ENCODE measurements around the gene RPL41. TPM values are rescaled to one million over a fixed set of nuclear protein-coding genes. Genes with fewer than 3 reads are reported as not detected.

The RPL41 gene
- polyA plus RNA-seq, 2 donors, result 1,736 to 6,738 TPM

DNA sequence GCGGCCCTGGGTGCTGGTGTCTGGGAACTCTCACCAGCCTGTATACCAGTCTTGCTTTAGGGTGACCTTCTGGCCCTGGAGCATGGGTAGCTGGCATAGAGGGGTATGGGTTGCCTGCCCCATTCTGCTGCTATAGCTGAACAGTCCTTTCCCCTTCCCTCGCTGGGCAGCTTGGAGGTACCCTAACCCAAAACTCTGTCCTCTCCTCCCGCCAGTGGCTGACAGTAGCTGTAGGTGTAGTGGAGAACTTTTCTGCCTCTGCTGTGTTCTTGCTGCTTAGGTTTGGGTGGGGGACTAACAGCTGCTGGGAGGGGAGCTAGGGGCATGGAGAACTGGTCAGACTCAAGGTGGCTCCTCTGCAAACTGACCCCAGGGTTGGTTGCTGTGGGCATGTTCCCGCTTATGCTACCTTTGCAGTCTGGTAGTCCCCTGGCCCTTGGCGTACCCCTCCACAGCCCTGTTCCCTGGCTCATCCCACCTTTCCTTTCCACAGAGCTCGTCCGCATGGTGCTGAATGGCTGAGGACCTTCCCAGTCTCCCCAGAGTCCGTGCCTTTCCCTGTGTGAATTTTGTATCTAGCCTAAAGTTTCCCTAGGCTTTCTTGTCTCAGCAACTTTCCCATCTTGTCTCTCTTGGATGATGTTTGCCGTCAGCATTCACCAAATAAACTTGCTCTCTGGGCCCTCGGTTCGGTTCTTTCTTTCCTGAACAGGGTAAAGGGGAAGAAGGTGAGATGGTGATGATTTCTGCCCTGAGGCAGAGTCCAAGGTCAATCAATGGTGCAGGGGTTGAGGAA lies 44.7 kb downstream of the RPL41 start:
- peak overlapping the region; percentile 79 to 99 for H3K4me3 ChIP-seq (ENCODE audit: low read depth in 1 of 2, low read length in 2 of 2)
- peaks cover 5 to 8% of the 10 kb centered on the region in 2 donors for H3K4me1 ChIP-seq (ENCODE audit: control insufficient read depth in 2 of 2, insufficient read depth in 2 of 2, low read length in 1 of 2)
- H3K36me3 ChIP-seq (ENCODE audit: control insufficient read depth in 2 of 2, insufficient read depth in 2 of 2, low read length in 1 of 2), result peaks cover 17 to 39% of the 10 kb centered on the region in 2 donors
- peak overlapping the region; percentile 96 to 100 for H3K27ac ChIP-seq (ENCODE audit: low read depth in 2 of 2, low read length in 1 of 2)
- no peaks in the 10 kb centered on the region for H3K9me3 ChIP-seq (ENCODE audit: control insufficient read depth in 2 of 2, insufficient read depth in 1 of 2, low read depth in 1 of 2, low read length in 1 of 2)
- WGBS, 2 donors, result 57 to 63% methylated on average over 11 of the region's 11 CpGs
- no peaks in the 10 kb centered on the region for H3K27me3 ChIP-seq (ENCODE audit: control insufficient read depth in 1 of 2, insufficient read depth in 2 of 2, low read length in 2 of 2)

DNA sequence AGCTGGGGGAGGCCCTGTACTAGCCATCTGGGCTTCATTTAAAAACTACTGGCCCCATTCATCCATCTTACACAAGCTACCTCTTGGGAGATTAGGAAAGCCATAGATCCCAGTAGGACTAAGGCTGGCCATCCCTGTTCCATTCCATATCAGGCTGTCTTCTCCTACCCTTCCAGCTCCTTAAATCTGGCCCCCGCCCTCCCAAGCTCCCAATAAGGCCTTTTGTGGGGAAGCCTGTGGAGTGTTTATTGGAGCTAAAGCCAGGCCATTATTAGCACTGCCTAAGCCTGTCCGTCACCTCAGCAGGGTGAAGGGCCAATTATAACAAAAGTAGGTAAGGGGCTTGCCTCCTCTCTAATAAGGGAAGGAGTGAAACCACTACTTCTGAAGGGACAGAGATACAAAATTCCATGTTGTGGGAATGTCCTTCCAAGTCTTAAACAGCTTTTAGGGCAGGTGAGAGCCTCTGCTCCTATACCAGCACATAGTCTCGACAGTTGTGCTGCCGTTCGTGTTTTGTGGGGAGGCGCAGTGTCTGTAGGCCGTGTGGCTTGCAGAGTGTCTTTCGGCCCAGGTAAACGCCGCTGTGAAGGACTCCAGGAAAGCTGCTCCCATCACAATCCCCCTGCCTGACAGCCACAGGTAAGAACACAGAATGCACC lies 45.4 kb downstream of the RPL41 start:
- H3K4me3 ChIP-seq (ENCODE audit: low read depth in 1 of 2, low read length in 2 of 2), result peak overlapping the region in 1 of 2 donors; percentile 99
- WGBS, 2 donors, result 71% methylated on average over 10 of the region's 10 CpGs
- H3K4me1 ChIP-seq (ENCODE audit: control insufficient read depth in 2 of 2, insufficient read depth in 2 of 2, low read length in 1 of 2), result peaks cover 5 to 8% of the 10 kb centered on the region in 2 donors
- no peaks in the 10 kb centered on the region for H3K27me3 ChIP-seq (ENCODE audit: control insufficient read depth in 1 of 2, insufficient read depth in 2 of 2, low read length in 2 of 2)
- peak overlapping the region; percentile 96 to 100 for H3K27ac ChIP-seq (ENCODE audit: low read depth in 2 of 2, low read length in 1 of 2)
- H3K9me3 ChIP-seq (ENCODE audit: control insufficient read depth in 2 of 2, insufficient read depth in 1 of 2, low read depth in 1 of 2, low read length in 1 of 2), result no peaks in the 10 kb centered on the region
- H3K36me3 ChIP-seq (ENCODE audit: control insufficient read depth in 2 of 2, insufficient read depth in 2 of 2, low read length in 1 of 2), result peaks cover 17 to 39% of the 10 kb centered on the region in 2 donors

DNA sequence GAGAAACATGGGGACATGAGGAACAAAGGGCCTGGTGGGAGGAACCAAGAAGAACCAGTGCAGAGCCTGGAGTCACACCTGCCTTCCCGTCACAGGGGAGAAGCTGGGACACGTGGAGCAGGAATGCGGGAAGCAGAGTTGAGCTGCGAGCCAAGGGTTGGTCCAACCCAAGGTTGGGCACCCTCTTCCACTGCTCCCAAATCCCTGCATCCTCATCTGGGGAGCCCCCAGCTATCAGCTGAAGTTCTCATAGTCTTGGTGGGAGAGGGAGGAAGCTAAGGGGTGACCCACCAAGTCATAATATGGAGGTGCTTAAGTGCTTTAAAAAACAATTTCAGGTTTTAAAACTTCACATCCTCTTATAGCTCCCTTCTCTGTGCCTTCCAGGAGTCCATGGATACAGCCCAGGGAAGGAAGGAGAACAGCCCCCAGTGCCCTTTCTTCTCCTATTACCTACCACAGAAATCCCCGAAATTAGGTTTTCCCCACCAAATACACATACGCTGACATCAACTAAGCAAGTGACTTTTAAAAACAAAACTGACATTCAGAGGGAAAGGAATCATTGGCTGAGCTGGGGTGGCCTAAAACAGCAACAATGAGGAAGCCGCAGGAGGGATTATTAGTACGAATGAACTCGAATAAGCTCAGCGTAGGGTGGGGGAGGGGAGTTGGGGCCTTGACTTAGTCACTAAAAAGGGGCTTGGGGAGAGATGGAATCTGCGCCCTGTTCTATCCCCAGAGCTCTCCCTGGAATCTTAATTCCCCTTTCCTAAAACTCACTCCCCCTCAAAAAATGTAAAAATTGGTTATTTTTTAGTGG lies 46.2 kb downstream of the RPL41 start:
- Histone ChIP-seq H3K27ac (ENCODE audit: low read depth in 2 of 2, low read length in 1 of 2) (peak overlapping the region in 1 of 2 donors; percentile 69), H3K27me3 (ENCODE audit: control insufficient read depth in 1 of 2, insufficient read depth in 2 of 2, low read length in 2 of 2) (no peaks in the 10 kb centered on the region), H3K4me3 (ENCODE audit: low read depth in 1 of 2, low read length in 2 of 2) (no peak overlapping the region), H3K9me3 (ENCODE audit: control insufficient read depth in 2 of 2, insufficient read depth in 1 of 2, low read depth in 1 of 2, low read length in 1 of 2) (no peaks in the 10 kb centered on the region), H3K36me3 (ENCODE audit: control insufficient read depth in 2 of 2, insufficient read depth in 2 of 2, low read length in 1 of 2) (peaks cover 21 to 43% of the 10 kb centered on the region in 2 donors), H3K4me1 (ENCODE audit: control insufficient read depth in 2 of 2, insufficient read depth in 2 of 2, low read length in 1 of 2) (peaks cover 5 to 8% of the 10 kb centered on the region in 2 donors)
- WGBS, 2 donors, result 57 to 59% methylated on average over 11 of the region's 11 CpGs

DNA sequence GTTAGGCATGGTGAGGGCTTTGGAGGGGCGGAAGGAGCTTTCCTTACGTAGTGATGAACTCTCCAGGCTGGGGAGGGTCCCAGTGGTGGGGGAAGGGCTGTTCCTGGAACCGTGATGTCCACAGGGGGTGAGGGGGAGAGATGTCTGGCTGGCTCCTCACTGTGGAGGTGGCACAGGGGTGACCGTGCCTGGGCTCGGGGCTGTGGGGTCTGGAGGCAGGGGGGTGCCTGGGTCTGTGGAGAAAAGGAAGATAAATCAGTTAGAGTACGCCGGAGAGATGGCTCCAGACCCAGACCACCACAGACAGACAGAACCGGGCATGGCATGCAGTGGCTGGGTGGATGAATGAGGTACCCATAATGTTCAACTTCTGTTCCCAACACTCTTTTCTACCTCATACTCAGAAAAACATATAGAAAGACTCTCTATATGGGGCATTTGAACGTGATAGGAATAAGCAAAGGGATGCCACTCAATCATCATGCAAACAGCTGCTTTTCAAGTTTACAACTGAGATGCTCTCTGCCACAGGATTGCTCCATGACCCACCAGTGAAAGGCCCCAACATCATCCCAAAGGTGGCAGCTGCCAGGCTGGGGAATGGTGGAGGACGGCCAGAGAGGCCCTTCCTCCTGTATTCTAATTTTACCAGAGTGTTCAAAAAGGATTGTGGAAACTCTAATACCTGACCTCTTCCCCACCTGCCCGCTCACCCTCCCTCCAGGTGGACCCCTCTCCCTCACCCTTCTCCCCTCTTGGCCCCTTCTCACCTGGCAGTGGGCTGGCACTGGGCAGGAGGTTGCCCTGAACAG lies 47.3 kb downstream of the RPL41 start:
- 67 to 70% methylated on average over 11 of the region's 11 CpGs for WGBS, 2 donors
- Histone ChIP-seq H3K4me3 (ENCODE audit: low read depth in 1 of 2, low read length in 2 of 2) (no peak overlapping the region), H3K9me3 (ENCODE audit: control insufficient read depth in 2 of 2, insufficient read depth in 1 of 2, low read depth in 1 of 2, low read length in 1 of 2) (no peaks in the 10 kb centered on the region), H3K27me3 (ENCODE audit: control insufficient read depth in 1 of 2, insufficient read depth in 2 of 2, low read length in 2 of 2) (no peaks in the 10 kb centered on the region), H3K4me1 (ENCODE audit: control insufficient read depth in 2 of 2, insufficient read depth in 2 of 2, low read length in 1 of 2) (peaks cover 5 to 8% of the 10 kb centered on the region in 2 donors), H3K27ac (ENCODE audit: low read depth in 2 of 2, low read length in 1 of 2) (peak overlapping the region in 1 of 2 donors; percentile 15), H3K36me3 (ENCODE audit: control insufficient read depth in 2 of 2, insufficient read depth in 2 of 2, low read length in 1 of 2) (peaks cover 22 to 48% of the 10 kb centered on the region in 2 donors)

DNA sequence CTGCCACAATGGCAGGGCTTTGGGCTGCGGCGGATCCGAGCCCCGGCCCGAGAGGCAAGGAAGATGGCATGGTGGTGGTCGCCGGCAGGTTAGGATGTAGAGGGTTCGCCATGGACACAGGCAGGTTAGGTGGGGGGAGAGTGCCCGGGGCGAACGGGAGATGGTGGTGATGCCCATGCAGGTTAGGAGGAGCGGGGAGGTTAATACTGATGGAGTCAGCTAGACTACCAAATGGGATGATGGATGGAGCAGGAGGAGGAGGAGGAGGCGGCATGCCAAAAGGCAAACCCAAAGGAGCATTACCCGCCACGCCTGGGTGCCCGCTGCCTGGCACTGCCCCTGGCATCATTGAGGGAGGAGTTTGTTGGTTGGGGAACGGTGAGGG lies 47.9 kb downstream of the RPL41 start:
- no peaks in the 10 kb centered on the region for H3K27me3 ChIP-seq (ENCODE audit: control insufficient read depth in 1 of 2, insufficient read depth in 2 of 2, low read length in 2 of 2)
- 75 to 85% methylated on average over 17 of the region's 17 CpGs for WGBS, 2 donors
- peaks cover 5 to 8% of the 10 kb centered on the region in 2 donors for H3K4me1 ChIP-seq (ENCODE audit: control insufficient read depth in 2 of 2, insufficient read depth in 2 of 2, low read length in 1 of 2)
- no peak overlapping the region for H3K4me3 ChIP-seq (ENCODE audit: low read depth in 1 of 2, low read length in 2 of 2)
- H3K36me3 ChIP-seq (ENCODE audit: control insufficient read depth in 2 of 2, insufficient read depth in 2 of 2, low read length in 1 of 2), result peaks cover 22 to 49% of the 10 kb centered on the region in 2 donors
- peak overlapping the region in 1 of 2 donors; percentile 15 for H3K27ac ChIP-seq (ENCODE audit: low read depth in 2 of 2, low read length in 1 of 2)
- no peaks in the 10 kb centered on the region for H3K9me3 ChIP-seq (ENCODE audit: control insufficient read depth in 2 of 2, insufficient read depth in 1 of 2, low read depth in 1 of 2, low read length in 1 of 2)

DNA sequence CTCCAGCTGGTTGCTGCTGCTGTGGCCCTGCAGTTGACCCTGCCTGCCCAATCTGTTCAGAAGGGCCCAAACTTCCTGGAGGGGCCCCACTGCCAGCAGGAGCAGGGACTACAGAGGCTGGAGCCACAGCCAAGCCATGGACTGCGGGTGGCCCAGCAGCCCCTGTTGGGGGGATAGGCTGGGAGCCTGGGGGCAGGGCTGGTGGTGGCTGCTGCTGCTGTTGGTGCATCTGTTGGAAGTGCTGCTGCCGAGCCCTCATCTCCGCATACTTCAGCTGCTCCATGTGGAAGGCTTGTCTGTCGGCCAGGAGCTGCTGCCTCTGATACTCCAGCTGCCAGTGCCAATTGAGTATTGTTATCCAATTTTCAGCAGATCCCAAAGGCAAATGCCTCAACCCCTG lies 48.9 kb downstream of the RPL41 start:
- Histone ChIP-seq H3K4me3 (ENCODE audit: low read depth in 1 of 2, low read length in 2 of 2) (no peak overlapping the region), H3K36me3 (ENCODE audit: control insufficient read depth in 2 of 2, insufficient read depth in 2 of 2, low read length in 1 of 2) (peaks cover 18 to 52% of the 10 kb centered on the region in 2 donors), H3K4me1 (ENCODE audit: control insufficient read depth in 2 of 2, insufficient read depth in 2 of 2, low read length in 1 of 2) (peaks cover 5% of the 10 kb centered on the region in 2 donors), H3K27me3 (ENCODE audit: control insufficient read depth in 1 of 2, insufficient read depth in 2 of 2, low read length in 2 of 2) (no peaks in the 10 kb centered on the region), H3K9me3 (ENCODE audit: control insufficient read depth in 2 of 2, insufficient read depth in 1 of 2, low read depth in 1 of 2, low read length in 1 of 2) (no peaks in the 10 kb centered on the region), H3K27ac (ENCODE audit: low read depth in 2 of 2, low read length in 1 of 2) (peak overlapping the region in 1 of 2 donors; percentile 43)
- WGBS, 2 donors, result 67 to 75% methylated on average over 4 of the region's 4 CpGs

Other genes with a start within 250 kb of the RPL41 start
- gene PYM1, start 188.7 kb upstream of the RPL41 start, polyA plus RNA-seq, result 10 to 100 TPM; 63.7 to 71.0 TPM
- 100 to 1,000 TPM; 128 to 291 TPM for gene DGKA, start 185.5 kb upstream of the RPL41 start, polyA plus RNA-seq
- under 1 TPM; 0.63 to 0.75 TPM for gene PMEL, start 150.6 kb upstream of the RPL41 start, polyA plus RNA-seq
- 10 to 100 TPM in 1 of 2 donors, 1 to 10 TPM in 1; 9.2 to 18.8 TPM for gene CDK2, start 149.8 kb upstream of the RPL41 start, polyA plus RNA-seq
- 10 to 100 TPM; 78.2 to 88.8 TPM for gene RAB5B, start 142.6 kb upstream of the RPL41 start, polyA plus RNA-seq
- 10 to 100 TPM; 14.3 to 14.9 TPM for gene SUOX, start 119.4 kb upstream of the RPL41 start, polyA plus RNA-seq
- 1 to 10 TPM; 1.5 TPM for gene IKZF4, start 95.6 kb upstream of the RPL41 start, polyA plus RNA-seq
- gene RPS26, start 74.7 kb upstream of the RPL41 start, polyA plus RNA-seq, result 100 to 1,000 TPM; 899 to 941 TPM
- gene ERBB3, start 36.5 kb upstream of the RPL41 start, polyA plus RNA-seq, result 100 to 1,000 TPM in 1 of 2 donors, 10 to 100 TPM in 1; 49.4 to 102 TPM
- gene PA2G4, start 12.1 kb upstream of the RPL41 start, polyA plus RNA-seq, result 100 to 1,000 TPM; 103 to 180 TPM
- gene ZC3H10, start 1.6 kb downstream of the RPL41 start, polyA plus RNA-seq, result 1 to 10 TPM; 1.4 to 2.2 TPM
- gene ESYT1, start 11.6 kb downstream of the RPL41 start, polyA plus RNA-seq, result 10 to 100 TPM; 15.6 to 36.6 TPM
- gene MYL6B, start 36.0 kb downstream of the RPL41 start, polyA plus RNA-seq, result 10 to 100 TPM; 57.3 to 57.7 TPM
- gene MYL6, start 41.7 kb downstream of the RPL41 start, polyA plus RNA-seq, result 1,000 to 10,000 TPM; 1,769 to 2,908 TPM
- gene SMARCC2, start 72.8 kb downstream of the RPL41 start, polyA plus RNA-seq, result 10 to 100 TPM; 21.4 to 31.4 TPM
- gene RNF41, start 105.3 kb downstream of the RPL41 start, polyA plus RNA-seq, result 10 to 100 TPM in 1 of 2 donors, 1 to 10 TPM in 1; 7.9 to 17.5 TPM
- 10 to 100 TPM; 10.2 to 19.1 TPM for gene NABP2, start 107.7 kb downstream of the RPL41 start, polyA plus RNA-seq
- gene SLC39A5, start 113.4 kb downstream of the RPL41 start, polyA plus RNA-seq, result under 1 TPM; 0.09 to 0.29 TPM
- gene ANKRD52, start 141.8 kb downstream of the RPL41 start, polyA plus RNA-seq, result 1 to 10 TPM; 4.9 to 9.3 TPM
- gene COQ10A, start 150.3 kb downstream of the RPL41 start, polyA plus RNA-seq, result 1 to 10 TPM; 5.5 to 7.0 TPM
- gene CS, start 183.7 kb downstream of the RPL41 start, polyA plus RNA-seq, result 10 to 100 TPM; 53.7 to 98.0 TPM
- 10 to 100 TPM; 62.1 to 75.3 TPM for gene CNPY2, start 199.4 kb downstream of the RPL41 start, polyA plus RNA-seq
- 10 to 100 TPM; 18.1 to 44.7 TPM for gene PAN2, start 217.4 kb downstream of the RPL41 start, polyA plus RNA-seq
- 10 to 100 TPM in 1 of 2 donors, 1 to 10 TPM in 1; 2.9 to 32.1 TPM for gene IL23A, start 222.3 kb downstream of the RPL41 start, polyA plus RNA-seq
- gene STAT2, start 243.5 kb downstream of the RPL41 start, polyA plus RNA-seq, result 10 to 100 TPM; 23.9 to 35.1 TPM
- not detected for gene APOF, start 246.2 kb downstream of the RPL41 start, polyA plus RNA-seq

All from esophagus (tissue), 2 donors.